GM19455 (cell line): ENCODE measurements around the gene CAPN7.
A peak's percentile ranks its signal among the peaks of the same experiment; 100 is the strongest.
"Not testable (repeated sequence)": the region's sequence is repeated elsewhere in the genome, so short reads cannot be mapped to it uniquely, and the experiment has no call there.

ENCODE experiments used
- ATAC-seq: cut with Tn5 transposase; IDR thresholded peaks from one replicate; pipeline ENCODE4 v1.9.1; 2021; ENCODE audit not compliant: unreplicated experiment

Gene CAPN7

GRCh38 chr3:15205934-15206661 is at the start of gene CAPN7:
Gene CAPN7 (plus strand): TSS chr3:15206246. CDS start chr3:15206496, 250 bp downstream.
- ATAC-seq: peak; percentile 87

GRCh38 chr3:15157441-15157840 is 48.6 kb upstream of the CAPN7 start:
- no peak for ATAC-seq

- no peak for ATAC-seq
Observed at GRCh38 chr3:15159501-15160136, 46.4 kb upstream of the CAPN7 start.

DNA sequence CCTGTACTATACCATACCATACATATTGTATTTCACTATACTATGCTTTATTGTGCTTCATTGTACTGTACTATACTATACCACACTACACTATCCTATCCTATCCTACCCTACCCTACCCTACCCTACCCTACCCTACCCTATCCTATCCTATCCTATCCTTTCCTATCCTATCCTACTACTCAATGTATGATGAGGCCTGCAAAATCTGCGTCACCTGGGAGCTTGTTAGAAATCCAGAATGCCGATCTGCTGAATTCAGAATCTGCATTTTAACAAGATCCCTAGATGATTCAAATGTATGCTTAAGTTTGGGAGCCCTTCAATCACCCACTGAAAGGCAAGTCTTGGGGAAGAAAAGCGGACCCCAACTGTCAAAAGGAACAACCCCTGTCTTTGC is 45.4 kb upstream of the CAPN7 start:
- no peak for ATAC-seq

- ATAC-seq: no peak
Observed at GRCh38 chr3:15161133-15161532, 44.9 kb upstream of the CAPN7 start.

- not testable (repeated sequence) for ATAC-seq
Observed at GRCh38 chr3:15163656-15164055, 42.4 kb upstream of the CAPN7 start.

GRCh38 chr3:15164340-15164739 is 41.7 kb upstream of the CAPN7 start:
- no peak for ATAC-seq

DNA sequence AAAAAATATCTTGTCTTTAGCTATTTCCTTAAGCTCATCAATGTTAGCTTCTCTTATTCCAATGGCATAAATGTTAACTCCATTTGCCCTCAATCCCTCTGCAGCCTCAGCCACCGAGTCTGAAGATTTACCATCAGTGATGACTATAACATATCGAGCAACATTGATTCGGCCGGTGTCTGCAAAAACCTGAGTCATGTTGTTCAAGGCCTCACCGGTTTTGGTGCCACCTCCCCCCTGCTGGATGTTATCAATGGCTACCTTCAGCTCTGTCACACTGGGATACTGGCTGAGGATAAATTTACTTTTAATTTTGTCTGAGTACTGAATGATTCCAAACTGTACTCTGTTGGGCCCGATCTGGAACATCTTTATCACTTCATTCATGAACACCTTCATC is 41.0 kb upstream of the CAPN7 start:
- ATAC-seq: no peak

GRCh38 chr3:15166391-15166790 is 39.7 kb upstream of the CAPN7 start:
- not testable (repeated sequence) for ATAC-seq

- ATAC-seq: no peak
Observed at GRCh38 chr3:15171096-15171495, 35.0 kb upstream of the CAPN7 start.

DNA sequence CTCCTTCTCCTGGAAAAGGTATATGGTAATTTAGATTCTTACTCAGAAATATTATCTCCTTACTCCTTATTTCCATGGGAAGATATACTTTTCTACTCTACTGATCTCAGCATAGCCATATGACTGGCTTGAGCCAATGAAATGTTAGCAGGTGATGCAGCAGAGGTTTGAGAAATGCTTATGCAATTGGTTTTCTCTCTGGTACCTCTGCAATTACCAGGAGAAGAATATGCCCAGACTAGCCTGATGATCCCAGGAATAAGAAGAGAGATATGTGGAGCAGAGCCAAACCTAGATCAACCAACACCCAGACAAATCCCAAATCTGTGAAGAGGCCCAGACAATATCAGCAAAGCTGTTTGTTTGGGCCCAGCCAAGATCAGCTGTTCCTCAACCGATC is 33.2 kb upstream of the CAPN7 start:
- ATAC-seq: no peak

DNA sequence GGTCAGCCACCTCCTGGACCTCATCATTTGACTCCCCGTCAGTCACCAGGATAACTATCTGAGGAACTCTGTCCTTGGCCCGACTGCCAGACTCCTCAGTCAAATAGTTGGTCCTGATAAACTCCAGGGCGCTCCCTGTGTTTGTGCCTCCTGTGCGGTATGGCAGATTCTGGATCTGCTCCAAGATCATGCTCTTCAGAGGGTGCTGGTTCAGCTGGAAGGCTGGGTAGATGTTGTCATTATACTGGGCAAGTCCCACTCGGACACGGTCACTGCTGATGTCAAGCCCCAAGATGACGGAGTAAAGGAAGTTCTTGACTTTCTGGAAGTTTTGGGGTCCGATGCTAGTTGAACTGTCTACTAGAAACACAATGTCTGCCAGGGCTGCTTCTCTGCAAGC is 31.1 kb upstream of the CAPN7 start:
- ATAC-seq: no peak

DNA sequence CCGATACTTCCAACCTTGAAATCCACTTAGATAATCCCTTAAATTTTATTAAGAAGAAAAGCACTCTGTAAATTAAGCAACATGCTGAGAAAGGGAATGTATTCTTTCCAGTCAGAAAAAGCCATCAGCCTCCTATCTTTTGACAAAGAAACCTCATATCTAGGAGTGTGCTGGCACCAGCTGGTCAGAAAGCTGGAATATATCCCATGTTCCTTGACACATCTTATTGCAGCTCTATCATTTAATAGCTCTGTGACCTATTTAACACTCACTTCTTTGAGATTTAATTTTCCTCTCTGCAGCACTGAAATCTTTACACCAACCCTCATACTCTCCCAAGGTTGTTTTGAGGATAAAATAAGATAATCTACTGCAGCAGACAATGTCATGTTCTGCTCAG is 30.4 kb upstream of the CAPN7 start:
- no peak for ATAC-seq

DNA sequence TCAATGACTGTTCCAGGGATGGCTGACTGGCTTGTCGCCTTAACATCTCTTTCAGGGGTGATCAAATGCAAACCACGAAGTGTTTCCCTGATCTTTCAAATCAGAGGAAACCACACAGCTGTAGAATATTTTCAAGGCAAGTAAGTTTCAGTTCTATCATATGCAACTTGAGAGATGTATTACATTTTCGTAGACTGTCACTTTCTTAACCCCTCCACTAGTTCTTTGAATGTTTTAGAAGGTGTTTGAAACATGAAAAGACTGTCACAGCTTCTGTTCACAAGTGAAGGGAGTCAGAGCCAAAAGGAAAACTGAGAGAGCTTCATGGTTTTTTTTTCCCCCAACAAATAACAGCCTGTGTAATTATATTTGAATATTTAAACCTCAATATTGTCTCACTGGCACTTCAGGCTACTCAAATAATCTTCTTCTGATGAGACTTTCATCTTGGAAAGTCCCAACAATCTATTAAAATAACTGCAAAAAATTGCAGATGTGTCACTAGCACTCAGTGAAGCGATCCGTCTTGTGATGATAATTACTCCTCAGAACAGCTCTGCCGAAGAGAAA is 25.9 kb upstream of the CAPN7 start:
- no peak for ATAC-seq

DNA sequence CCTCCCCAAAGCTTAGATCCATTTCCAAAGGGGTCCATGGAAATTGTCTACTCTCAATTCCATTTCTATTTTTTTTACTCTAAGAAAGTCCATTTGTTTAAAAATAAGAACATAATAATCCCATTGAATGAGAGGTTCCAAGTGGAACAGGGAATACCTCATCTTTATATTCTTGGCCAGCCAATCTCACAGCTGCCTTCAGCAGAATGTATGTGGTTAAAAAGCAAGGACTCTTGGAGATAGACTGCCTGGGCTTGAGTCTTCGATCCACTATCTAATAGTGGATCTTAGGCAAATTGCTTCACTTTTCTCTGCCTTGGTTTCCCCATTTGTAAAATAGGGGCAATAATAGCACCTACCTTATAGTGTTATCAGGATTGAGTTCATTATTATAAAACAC is 24.5 kb upstream of the CAPN7 start:
- ATAC-seq: no peak

- ATAC-seq: no peak
Observed at GRCh38 chr3:15181963-15182362, 24.1 kb upstream of the CAPN7 start.

- no peak for ATAC-seq
Observed at GRCh38 chr3:15183011-15183410, 23.0 kb upstream of the CAPN7 start.

DNA sequence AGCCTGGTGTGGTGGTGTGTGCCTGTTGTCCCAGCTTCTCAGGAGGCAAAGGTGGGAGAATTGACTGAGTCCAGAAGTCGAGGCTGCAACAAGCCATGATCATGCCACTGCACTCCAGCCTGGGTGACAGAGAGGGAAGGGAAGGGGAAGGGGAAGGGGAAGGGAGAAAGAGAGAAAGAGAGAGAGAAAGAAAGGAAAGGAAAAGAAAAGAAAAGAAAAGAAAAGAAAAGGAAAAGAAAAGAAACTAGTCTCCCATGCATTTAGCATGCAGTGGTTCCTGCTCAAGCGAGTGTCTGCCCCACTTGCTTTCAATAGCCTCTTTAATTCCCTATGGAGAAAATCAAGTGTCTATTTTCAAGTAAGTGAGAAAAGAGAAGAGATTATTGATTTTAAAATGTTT is 20.6 kb upstream of the CAPN7 start:
- ATAC-seq: no peak

- ATAC-seq: no peak
Observed at GRCh38 chr3:15186101-15186476, 20.0 kb upstream of the CAPN7 start.

- not testable (repeated sequence) for ATAC-seq
Observed at GRCh38 chr3:15186477-15187164, 19.4 kb upstream of the CAPN7 start.

- ATAC-seq: no peak
Observed at GRCh38 chr3:15197340-15198029, 8.6 kb upstream of the CAPN7 start.
